Right ventricle myocardium superior (tissue), 1 donor: ENCODE results near the gene UCKL1. TPM values are rescaled to one million over a fixed set of nuclear protein-coding genes. Genes with fewer than 3 reads are reported as not detected.

Source experiments
- ATAC-seq: fragments of 200-7000 bp; cut with Tn5 transposase; one replicate; pipeline ENCODE4 v1.9.1; 2020; ENCODE audit warnings: mild to moderate bottlenecking; ENCODE audit not compliant: poor library complexity
- DNase-seq: peaks from one replicate; pipeline ENCODE4 v3.0.0-alpha.2; 2020
- intact Hi-C: fragments of 100-400 bp; cut with DNase I; formaldehyde crosslinking; loops from one replicate; pipeline ENCODE4 v1.11.2; 2022
- total RNA-seq: library from RNA; stranded (reverse); fragmentation: NEBNext Ultra II Directional; extraction: Animal tissue kit (Norgen Biotek cat#: 25700); gene quantifications from one replicate; pipeline ENCODE4 v1.2.1, GENCODE V29; 2021
- donor health status: DM: no; HTN: yes; CAD: no; lungs with severe emphysema.

Gene UCKL1
- total RNA-seq, 1 donor from 2014 or later, result 54.4 TPM

- no peak for ATAC-seq
- intact Hi-C loops, result no loop called here
- DNase-seq, result no peak
Measured at GRCh38 chr20:63903796-63904561, 52.2 kb downstream of the UCKL1 start.

- DNase-seq (no peak), ATAC-seq (no peak)
- intact Hi-C loops, result no loop called here
Measured at GRCh38 chr20:63900413-63900812, 55.8 kb downstream of the UCKL1 start.

GRCh38 chr20:63898882-63899558 is 57.2 kb downstream of the UCKL1 start:
- ATAC-seq (no peak), DNase-seq (peak; percentile 59)
- intact Hi-C loops, result no loop called here

- intact Hi-C loops, result no loop called here
- DNase-seq (no peak), ATAC-seq (no peak)
Measured at GRCh38 chr20:63897978-63898561, 58.1 kb downstream of the UCKL1 start.

- intact Hi-C loops, result no loop called here
- peak; percentile 16 for ATAC-seq
- peak; percentile 79 for DNase-seq
Measured at GRCh38 chr20:63896264-63897105, 59.7 kb downstream of the UCKL1 start.

GRCh38 chr20:63895952-63896263 is 60.3 kb downstream of the UCKL1 start:
- DNase-seq, result no peak
- intact Hi-C loops, result no loop called here
- ATAC-seq, result no peak

GRCh38 chr20:63895202-63895951 is 60.8 kb downstream of the UCKL1 start:
- no peak for DNase-seq
- intact Hi-C loops, result no loop called here
- no peak for ATAC-seq

GRCh38 chr20:63894358-63895201 is 61.6 kb downstream of the UCKL1 start, which contains the start of gene DNAJC5:
Gene DNAJC5, plus strand, starts transcription at chr20:63895126. Its CDS starts 33,220 bp downstream, at chr20:63928346.
- peak; percentile 97 for DNase-seq
- intact Hi-C loops, result loop anchor here (5.0 kb wide), 1 partner anchor 78 kb away; no protein-coding TSS in a partner anchor
- peak; percentile 96 for ATAC-seq

GRCh38 chr20:63893999-63894357 is 62.2 kb downstream of the UCKL1 start:
- no peak for DNase-seq
- no peak for ATAC-seq
- intact Hi-C loops, result loop anchor here (5.0 kb wide), 1 partner anchor 78 kb away; no protein-coding TSS in a partner anchor

- ATAC-seq (no peak), DNase-seq (no peak)
- intact Hi-C loops, result loop anchor here (5.0 kb wide), 1 partner anchor 80 kb away; no protein-coding TSS in a partner anchor
Measured at GRCh38 chr20:63892402-63892801, 63.8 kb downstream of the UCKL1 start.

GRCh38 chr20:63891061-63892002 is 64.9 kb downstream of the UCKL1 start:
- no peak for ATAC-seq
- intact Hi-C loops, result loop anchor here (5.0 kb wide), 1 partner anchor 81 kb away; no protein-coding TSS in a partner anchor

GRCh38 chr20:63890616-63891015 is 65.6 kb downstream of the UCKL1 start:
- ATAC-seq (no peak), DNase-seq (no peak)
- intact Hi-C loops, result loop anchor here (5.0 kb wide), 1 partner anchor 82 kb away; no protein-coding TSS in a partner anchor

More at GRCh38 chr20:63891061-63892002, 64.9 kb downstream of the UCKL1 start:
- no peak for DNase-seq

GRCh38 chr20:63890201-63890576 is 66.0 kb downstream of the UCKL1 start:
- intact Hi-C loops, result loop anchor here (5.0 kb wide), 1 partner anchor 82 kb away; no protein-coding TSS in a partner anchor
- DNase-seq (no peak), ATAC-seq (no peak)
